Dedifferentiated amniotic fluid mesenchymal stem cell (primary cell): ENCODE data around the gene LTA4H.

Experiments
- DNase-seq: peaks from one replicate; pipeline ENCODE4 v3.0.0-alpha.2; 2016; ENCODE audit errors: extremely low spot score

LTA4H gene

GRCh38 chr12:95959107-95959506, 76.3 kb downstream of the LTA4H start:
- DNase-seq: peak; percentile 14

- DNase-seq: no peak
These were observed 78.7 kb downstream of the LTA4H start for GRCh38 chr12:95956557-95957145.

- DNase-seq: peak; percentile 12
These were observed 79.7 kb downstream of the LTA4H start for GRCh38 chr12:95955549-95956159.

GRCh38 chr12:95953000-95953399, 82.4 kb downstream of the LTA4H start:
- peak; percentile 8 for DNase-seq

GRCh38 chr12:95951515-95951914, 83.9 kb downstream of the LTA4H start:
- DNase-seq: peak; percentile 2
